Sciatic nerve (tissue), 2 donors: Measurements from ENCODE around the gene FOXC1. TPM values are rescaled to one million over a fixed set of nuclear protein-coding genes. Genes with fewer than 3 reads are reported as not detected.
A peak's percentile ranks its signal among the peaks of the same experiment; 100 is the strongest.

ENCODE experiments used
- ATAC-seq: fragments of 200-7000 bp; cut with Tn5 transposase; one replicate; pipeline ENCODE4 v1.9.1; 2020; ENCODE audit warnings: mild to moderate bottlenecking, moderate library complexity
- DNase-seq: peaks from one replicate; pipeline ENCODE4 v3.0.0-alpha.2; 2020; ENCODE audit warnings: low spot score
- intact Hi-C: fragments of 100-400 bp; cut with DNase I; formaldehyde crosslinking; loops from one replicate; pipeline ENCODE4 v1.14.2; 2022
- total RNA-seq: library from RNA; stranded (reverse); fragmentation: NEBNext Ultra II Directional; extraction: Animal tissue kit (Norgen Biotek cat#: 25700); gene quantifications from one replicate; pipeline ENCODE4 v1.2.1, GENCODE V29; 2021
- donor health status: DM: no; HTN: no; CAD: no.
- donor health status: DM: no; HTN: no; CAD: no.

FOXC1 gene
- total RNA-seq = 61.8 TPM

DNA sequence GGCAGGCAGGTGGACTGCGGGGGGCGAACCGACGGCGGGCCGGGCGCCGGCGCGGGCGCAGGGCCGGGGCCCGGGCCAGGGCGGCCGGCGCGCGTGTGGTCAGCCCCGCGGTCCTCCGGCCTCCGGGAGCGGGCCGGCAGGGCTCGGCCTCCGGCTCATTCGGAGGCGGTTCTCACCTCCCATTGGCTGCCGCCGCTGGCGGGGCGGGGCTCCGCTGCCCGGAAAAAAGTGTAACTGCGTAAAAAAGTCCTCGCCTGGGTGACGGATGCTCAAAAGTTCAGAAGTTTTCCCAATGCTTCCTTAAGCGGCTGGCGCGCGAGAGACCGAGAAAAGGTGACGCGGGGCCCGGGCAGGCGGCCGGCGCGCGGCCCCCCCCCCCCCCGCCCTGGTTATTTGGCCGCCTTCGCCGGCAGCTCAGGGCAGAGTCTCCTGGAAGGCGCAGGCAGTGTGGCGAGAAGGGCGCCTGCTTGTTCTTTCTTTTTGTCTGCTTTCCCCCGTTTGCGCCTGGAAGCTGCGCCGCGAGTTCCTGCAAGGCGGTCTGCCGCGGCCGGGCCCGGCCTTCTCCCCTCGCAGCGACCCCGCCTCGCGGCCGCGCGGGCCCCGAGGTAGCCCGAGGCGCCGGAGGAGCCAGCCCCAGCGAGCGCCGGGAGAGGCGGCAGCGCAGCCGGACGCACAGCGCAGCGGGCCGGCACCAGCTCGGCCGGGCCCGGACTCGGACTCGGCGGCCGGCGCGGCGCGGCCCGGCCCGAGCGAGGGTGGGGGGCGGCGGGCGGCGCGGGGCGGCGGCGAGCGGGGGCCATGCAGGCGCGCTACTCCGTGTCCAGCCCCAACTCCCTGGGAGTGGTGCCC lies at the start of gene FOXC1:
Gene FOXC1 (plus strand): TSS at position 268 of the 849 bp plus-strand sequence. CDS start 531 bp downstream, at position 799.
- ATAC-seq = peak; percentile 92
- peak; percentile 95 for DNase-seq
- intact Hi-C loops = loop anchor here (2.0 to 5.0 kb wide), 2 partner anchors 15 to 492 kb away; no protein-coding TSS in a partner anchor

DNA sequence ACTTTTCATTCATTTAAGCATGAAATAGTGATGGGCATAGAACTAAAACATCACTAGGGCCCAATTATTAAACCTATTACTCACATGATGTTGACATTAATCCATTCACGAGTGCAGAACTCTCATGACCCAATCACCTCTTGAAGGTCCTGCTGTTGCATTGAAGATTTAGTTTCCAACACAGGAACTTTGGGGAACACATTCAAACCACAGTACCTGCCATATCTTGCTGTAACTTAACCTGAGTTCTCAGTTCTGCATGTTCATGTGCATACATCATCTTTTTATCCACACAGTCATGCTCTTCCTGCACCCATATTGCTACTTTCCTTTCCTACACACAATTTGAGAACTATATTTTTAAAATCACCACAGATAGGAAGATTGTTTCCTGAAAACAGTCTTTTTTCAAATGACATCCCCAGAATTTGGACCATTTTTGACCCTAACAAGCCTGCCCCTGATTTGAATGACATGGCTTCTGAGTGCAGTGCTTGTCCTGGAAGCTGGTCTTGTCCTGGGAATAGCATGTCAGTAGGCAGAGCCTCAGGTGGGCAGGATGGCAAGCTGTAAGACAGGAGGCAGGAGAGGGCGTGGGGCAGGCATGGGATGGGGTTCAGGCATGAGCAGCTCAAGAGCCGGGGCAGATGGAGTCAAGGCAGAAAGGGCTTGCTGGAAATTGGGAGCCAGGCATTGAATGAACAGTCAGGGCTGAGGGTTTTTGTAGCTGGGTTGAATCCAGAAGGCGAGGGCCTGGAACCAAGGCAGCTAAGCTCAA lies 49.2 kb upstream of the FOXC1 start:
- intact Hi-C loops = no loop called here

DNA sequence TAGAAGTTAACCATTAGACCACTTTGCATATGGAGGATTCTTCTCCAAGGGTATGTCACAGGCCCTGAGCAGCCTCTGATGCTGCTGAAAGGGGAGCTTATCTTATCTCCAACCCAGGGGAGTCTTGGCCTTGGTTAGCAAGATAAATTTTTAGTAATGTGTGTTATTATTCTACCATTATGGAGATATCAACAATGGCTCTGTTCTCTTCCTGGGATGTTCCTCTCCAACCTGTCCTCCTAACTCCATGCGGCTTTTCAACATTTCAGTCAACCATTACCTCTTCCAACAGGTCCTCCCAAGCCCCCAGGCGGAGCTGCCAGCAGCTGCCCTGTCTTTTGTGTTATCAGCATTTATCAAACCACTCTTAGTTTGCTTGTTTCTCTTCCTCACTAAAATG lies 48.4 kb upstream of the FOXC1 start:
- DNase-seq = no peak
- intact Hi-C loops = no loop called here
- no peak for ATAC-seq

More for the DNA sequence above, 49.2 kb upstream of the FOXC1 start:
- ATAC-seq = no peak
- no peak for DNase-seq

DNA sequence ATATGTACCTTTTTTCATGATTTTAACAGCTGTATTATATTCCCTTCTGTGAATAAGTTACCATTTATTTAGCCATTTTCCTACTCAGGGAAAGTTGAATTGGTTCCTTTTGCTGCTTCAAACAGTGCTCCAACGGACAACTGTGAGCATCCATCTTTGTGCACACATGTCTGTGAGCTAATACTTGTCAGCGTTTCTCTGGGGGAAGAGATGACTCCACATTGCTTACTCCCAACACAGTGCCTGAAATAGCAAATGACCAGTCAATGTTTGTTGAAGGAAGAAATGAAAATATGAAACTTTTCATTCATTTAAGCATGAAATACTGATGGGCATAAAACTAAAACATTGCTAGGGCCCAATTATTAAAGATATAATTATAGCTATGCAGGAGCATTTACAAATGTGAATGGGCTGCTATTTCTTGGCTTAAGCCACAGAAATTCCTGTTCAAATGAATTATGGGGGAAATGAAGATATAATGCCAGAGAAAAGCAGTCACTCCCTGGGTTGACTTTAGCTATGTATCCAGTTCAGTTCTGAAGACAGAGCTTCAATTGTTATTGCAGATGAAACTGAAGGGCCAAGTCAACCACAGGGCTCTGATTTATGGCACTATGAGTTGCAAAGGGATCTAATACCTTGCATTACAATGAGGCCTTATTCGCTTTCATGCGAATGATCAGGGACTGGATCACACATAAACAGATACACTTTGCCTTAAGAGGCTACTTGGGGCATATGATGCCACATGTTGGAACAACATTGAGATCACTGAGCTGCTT lies 47.4 kb upstream of the FOXC1 start:
- DNase-seq (no peak), ATAC-seq (no peak)
- intact Hi-C loops = no loop called here

DNA sequence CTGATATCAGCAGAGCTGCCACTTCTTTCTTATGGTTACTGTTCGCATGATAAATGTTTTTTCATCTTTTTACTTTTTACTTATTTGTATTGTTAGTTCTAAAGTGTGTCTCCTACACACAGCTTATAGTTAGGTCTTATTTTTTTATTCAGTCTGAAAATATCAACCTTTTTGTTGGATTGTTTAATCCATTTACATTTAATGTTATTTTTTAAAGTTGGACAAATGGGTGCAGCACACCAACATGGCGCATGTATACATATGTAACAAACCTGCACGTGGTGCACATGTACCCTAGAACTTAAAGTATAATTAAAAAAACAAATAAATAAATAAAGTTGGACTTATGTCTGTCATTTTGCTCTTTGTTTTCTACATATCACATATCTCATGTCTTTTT lies 40.3 kb upstream of the FOXC1 start:
- DNase-seq = no peak
- no peak for ATAC-seq
- intact Hi-C loops = no loop called here

DNA sequence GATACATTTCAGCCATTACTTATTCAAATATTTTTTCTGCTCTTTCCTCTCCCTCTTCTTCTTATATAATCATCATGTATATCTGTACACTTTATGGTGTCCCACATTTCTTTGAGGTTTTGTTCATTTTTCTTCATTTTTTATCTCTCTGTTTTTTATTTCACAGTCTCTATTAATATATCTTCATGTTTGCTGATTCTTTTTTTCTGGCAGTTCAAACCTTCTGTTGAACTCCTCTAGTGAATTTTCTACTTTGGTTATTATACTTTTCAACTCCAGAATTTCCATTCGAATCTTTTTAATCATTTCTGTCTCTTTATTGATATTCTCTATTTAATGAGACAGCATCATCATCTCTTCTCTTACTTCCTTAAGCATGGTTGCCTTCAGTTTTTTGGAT lies 38.9 kb upstream of the FOXC1 start:
- ATAC-seq = no peak
- intact Hi-C loops = no loop called here
- no peak for DNase-seq

- DNase-seq (no peak), ATAC-seq (peak; percentile 50)
- intact Hi-C loops = no loop called here
Measured at GRCh38 chr6:1572892-1573291, 36.8 kb upstream of the FOXC1 start.

- ATAC-seq (no peak), DNase-seq (no peak)
- intact Hi-C loops = no loop called here
Measured at GRCh38 chr6:1574083-1574761, 35.5 kb upstream of the FOXC1 start.

DNA sequence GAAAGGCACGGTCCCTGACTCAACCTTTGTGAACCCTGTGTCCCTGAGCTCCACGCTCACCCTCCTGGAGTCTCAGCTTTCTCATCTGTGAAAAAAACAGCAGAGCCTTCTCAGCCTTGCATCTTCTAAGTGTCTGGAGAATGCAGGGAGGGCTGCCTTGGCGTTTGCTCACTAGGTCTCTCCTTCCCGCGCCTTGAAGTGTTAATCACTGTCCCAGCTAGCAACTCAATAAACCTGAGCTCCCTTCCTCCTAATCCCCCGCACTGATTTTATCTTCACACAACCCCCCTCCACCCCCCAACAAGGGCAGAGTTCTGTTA lies 34.9 kb upstream of the FOXC1 start:
- DNase-seq = no peak
- ATAC-seq = no peak
- intact Hi-C loops = no loop called here

DNA sequence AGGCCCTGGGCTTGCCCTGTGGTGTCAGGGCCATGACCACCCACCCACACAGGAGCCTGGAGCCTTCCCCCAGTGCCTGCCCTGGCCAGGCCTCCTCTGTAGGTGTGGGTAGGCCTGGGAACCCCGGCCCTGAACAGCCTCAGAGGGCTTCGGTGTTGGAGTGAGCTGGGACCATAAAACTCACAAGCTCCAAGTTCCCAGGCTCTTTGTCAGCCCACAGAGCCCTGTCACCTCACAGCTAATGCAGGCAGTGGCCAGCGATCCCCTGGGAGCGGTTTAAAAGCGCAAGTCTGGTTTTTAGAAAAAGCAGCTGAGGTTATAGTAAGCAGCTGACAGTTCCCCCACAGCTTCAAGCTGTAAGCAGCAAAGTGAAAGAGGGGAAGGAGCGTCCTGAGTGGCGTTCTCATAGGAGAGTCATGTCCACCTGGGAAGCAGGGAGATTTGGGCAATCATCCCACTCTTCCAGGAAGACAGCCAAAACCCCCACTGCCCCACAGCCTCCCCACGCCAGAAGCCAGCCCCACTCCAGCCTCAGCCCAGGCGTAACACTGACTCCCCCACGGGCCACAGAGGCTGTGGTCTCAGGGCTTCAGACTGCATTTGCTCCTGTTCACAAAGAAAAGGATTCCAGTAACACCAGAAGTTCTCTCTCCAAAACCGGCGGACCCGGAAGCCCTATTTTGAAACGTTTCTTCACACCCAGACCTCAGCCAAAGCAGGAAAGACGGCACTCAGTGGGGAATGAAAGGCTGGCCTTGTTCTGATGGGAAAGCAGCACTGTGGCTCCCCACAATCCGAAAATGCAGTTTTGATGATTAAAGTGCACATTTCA lies 34.3 kb upstream of the FOXC1 start:
- ATAC-seq = peak; percentile 75

GRCh38 chr6:1576166-1576565 lies 33.5 kb upstream of the FOXC1 start:
- ATAC-seq = no peak
- no peak for DNase-seq
- intact Hi-C loops = no loop called here

More for the DNA sequence above, 34.3 kb upstream of the FOXC1 start:
- intact Hi-C loops = no loop called here
- DNase-seq = no peak

- intact Hi-C loops = no loop called here
- DNase-seq (no peak), ATAC-seq (no peak)
Measured at GRCh38 chr6:1576711-1577110, 33.0 kb upstream of the FOXC1 start.

DNA sequence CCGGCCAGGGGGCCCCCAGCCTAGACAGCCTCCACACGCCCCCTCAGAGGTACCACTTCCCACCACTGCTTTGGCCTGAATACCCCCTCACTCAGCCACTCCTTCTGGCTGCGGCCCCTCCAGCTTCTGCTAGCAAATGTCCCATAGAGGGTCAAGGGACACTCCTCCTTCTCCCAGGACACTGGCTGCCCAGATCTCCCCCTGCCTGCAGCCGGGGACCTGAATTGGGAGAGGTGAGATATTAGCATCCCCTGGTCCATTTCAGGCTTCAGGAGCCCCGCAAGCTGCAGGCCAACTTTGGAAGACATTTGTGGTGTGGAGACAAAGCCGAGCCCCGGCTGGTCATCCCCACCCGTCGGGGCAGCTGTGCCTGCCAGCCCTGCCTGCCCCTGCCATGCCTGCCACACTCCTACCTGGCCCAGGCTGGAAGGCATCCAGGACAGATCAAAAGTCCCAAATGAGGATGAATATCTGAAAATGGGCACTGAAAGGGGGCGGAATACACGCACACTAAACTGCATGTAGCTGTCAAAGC lies 32.5 kb upstream of the FOXC1 start:
- DNase-seq (no peak), ATAC-seq (no peak)
- intact Hi-C loops = no loop called here

- DNase-seq (no peak), ATAC-seq (no peak)
- intact Hi-C loops = no loop called here
Measured at GRCh38 chr6:1577896-1578745, 31.6 kb upstream of the FOXC1 start.

DNA sequence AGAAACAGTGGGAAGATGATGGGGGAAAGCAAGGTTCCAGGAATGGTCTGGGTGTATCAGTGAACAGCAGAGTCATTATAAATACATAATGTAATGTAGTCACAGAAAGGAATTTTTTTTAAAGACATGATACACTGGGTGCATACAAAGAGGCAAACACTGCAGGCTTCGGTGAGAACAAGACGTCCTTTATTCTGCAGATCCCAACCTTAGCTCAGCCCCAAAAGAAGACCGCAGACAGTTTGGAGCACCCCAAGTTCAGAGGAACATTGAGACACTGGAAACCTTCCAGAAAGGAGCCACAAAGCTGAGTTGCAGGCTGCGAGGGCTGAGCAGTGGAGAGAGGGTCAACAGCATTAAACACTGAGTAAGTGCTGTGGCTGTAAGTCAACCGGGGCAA lies 30.6 kb upstream of the FOXC1 start:
- DNase-seq (no peak), ATAC-seq (no peak)
- intact Hi-C loops = no loop called here

DNA sequence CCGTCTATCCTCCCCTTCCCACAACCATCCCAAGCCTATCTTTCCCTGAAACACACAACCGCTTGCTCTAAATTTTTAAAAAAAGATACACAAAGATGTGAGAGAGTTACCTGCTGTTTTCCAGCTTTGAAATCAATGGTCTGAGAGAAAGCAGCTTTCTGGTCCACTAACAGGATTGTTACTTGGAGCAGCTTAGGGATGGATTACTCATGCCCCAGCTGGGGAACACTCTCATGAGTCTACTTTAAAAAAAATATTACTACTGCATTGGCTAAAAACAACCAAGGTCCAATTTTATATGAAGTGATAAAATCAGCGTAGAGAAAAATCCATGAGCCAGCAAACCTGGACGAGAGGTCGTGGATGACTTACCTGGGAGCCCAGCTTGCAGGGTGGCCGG lies 29.6 kb upstream of the FOXC1 start:
- intact Hi-C loops = no loop called here
- ATAC-seq (no peak), DNase-seq (no peak)

DNA sequence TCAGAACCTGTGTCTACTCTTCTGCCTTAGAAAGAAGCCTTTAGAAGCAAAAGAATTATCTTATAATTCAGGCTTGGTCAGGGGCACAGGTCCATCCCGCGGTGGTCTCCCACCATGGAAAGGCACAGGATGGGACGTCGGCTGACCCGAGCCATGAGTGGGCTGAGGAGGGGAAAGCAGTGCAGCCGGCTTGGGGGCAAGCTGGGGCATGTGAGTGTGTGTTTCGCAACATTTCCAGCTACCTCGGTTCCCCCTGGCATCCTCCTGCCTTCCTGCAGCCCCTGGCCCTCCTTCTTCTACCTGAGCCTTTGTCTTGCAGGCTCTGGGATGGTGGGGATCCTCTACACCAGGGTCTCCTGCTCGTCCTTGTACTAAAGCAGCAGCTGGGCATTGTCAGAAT lies 29.1 kb upstream of the FOXC1 start:
- ATAC-seq (no peak), DNase-seq (no peak)
- intact Hi-C loops = no loop called here
